Measurements from ENCODE around the gene FAM193A. TPM values are rescaled to one million over a fixed set of nuclear protein-coding genes. Genes with fewer than 3 reads are reported as not detected.

FAM193A gene
- total RNA-seq, 2 experiments from 2014 or later, result 28.4 to 30.0 TPM

- intact Hi-C loops (cut with DNase I, micrococcal nuclease), result no loop called here
- Histone ChIP-seq H3K27ac (ENCODE audit: low read depth in 1 of 2, low read length in 2 of 2) (peak overlapping the region; percentile 23 to 49), H3K4me3 (ENCODE audit: low read length) (no peak overlapping the region), H3K9me3 (ENCODE audit: control insufficient read depth in 1 of 2, insufficient read depth in 1 of 2, low read length in 2 of 2) (no peaks in the 10 kb centered on the region), H3K27me3 (ENCODE audit: control insufficient read depth in 1 of 2, insufficient read depth in 2 of 2, low read length in 2 of 2) (no peaks in the 10 kb centered on the region), H3K4me1 (ENCODE audit: insufficient read depth, low read length) (peaks cover 18% of the 10 kb centered on the region), H3K36me3 (ENCODE audit: insufficient read depth, low read length) (peaks cover 22% of the 10 kb centered on the region)
- Mint-ChIP-seq H3K36me3 (ENCODE audit: low read depth) (peaks cover 46% of the 10 kb centered on the region), H3K4me1 (ENCODE audit: low read depth) (peaks cover 30% of the 10 kb centered on the region), H3K27me3 (no peaks in the 10 kb centered on the region), H3K27ac (peak overlapping the region; percentile 72), H3K4me3 (peak overlapping the region; percentile 8), H3K9me3 (no peaks in the 10 kb centered on the region)
- POLR2A ChIA-PET, result interaction anchor here (0.8 to 1.6 kb wide), 3 partner anchors 42 to 249 kb away, joined by 3 to 5 read pairs (median 5); partner anchors contain the start of genes GRK4, NOP14 and TNIP2
- CTCF ChIA-PET, result interaction anchor here (0.8 to 2.3 kb wide), 3 partner anchors 11 to 50 kb away, joined by 3 to 10 read pairs (median 3); no protein-coding TSS in a partner anchor
- no peak for TF ChIP-seq CTCF (IDR thresholded peaks at IDR 0.05)
- ATAC-seq (ENCODE audit: poor library complexity) (peak; percentile 93), DNase-seq (peak in 13 of 14 experiments; percentile 15 to 75 (median 38))
These were observed 177.8 kb downstream of the FAM193A start for GRCh38 chr4:2714061-2714770.

- no peak for TF ChIP-seq CTCF (IDR thresholded peaks at IDR 0.05)
- peaks cover 27% of the 10 kb centered on the region for H3K36me3 ChIP-seq (ENCODE audit: insufficient read depth, low read length)
- peaks cover 18% of the 10 kb centered on the region for H3K4me1 ChIP-seq (ENCODE audit: insufficient read depth, low read length)
- H3K4me3 ChIP-seq (ENCODE audit: low read length), result no peak overlapping the region
- H3K27ac ChIP-seq (ENCODE audit: low read depth in 1 of 2, low read length in 2 of 2), result no peak overlapping the region
- ATAC-seq (ENCODE audit: poor library complexity) (no peak), DNase-seq (no peak)
- intact Hi-C loops (cut with DNase I, micrococcal nuclease), result no loop called here
- Mint-ChIP-seq H3K36me3 (ENCODE audit: low read depth) (peaks cover 52% of the 10 kb centered on the region), H3K27ac (peak overlapping the region; percentile 72), H3K4me1 (ENCODE audit: low read depth) (peaks cover 30% of the 10 kb centered on the region), H3K27me3 (no peaks in the 10 kb centered on the region), H3K4me3 (no peak overlapping the region), H3K9me3 (no peaks in the 10 kb centered on the region)
- ChIA-PET POLR2A (interaction anchor here (1.6 kb wide), 1 partner anchor 248 kb away, joined by 5 read pairs; the partner anchor contains the start of genes GRK4 and NOP14), CTCF (interaction anchor here (2.3 kb wide), 1 partner anchor 49 kb away, joined by 10 read pairs; no protein-coding TSS in a partner anchor)
- H3K9me3 ChIP-seq (ENCODE audit: control insufficient read depth in 1 of 2, insufficient read depth in 1 of 2, low read length in 2 of 2), result no peaks in the 10 kb centered on the region
- H3K27me3 ChIP-seq (ENCODE audit: control insufficient read depth in 1 of 2, insufficient read depth in 2 of 2, low read length in 2 of 2), result no peaks in the 10 kb centered on the region
These were observed 178.5 kb downstream of the FAM193A start for GRCh38 chr4:2714918-2715317.

GRCh38 chr4:2715426-2715825 is 179.0 kb downstream of the FAM193A start:
- H3K9me3 ChIP-seq (ENCODE audit: control insufficient read depth in 1 of 2, insufficient read depth in 1 of 2, low read length in 2 of 2), result no peaks in the 10 kb centered on the region
- no peak overlapping the region for H3K4me3 ChIP-seq (ENCODE audit: low read length)
- Mint-ChIP-seq H3K9me3 (no peaks in the 10 kb centered on the region), H3K36me3 (ENCODE audit: low read depth) (peaks cover 57% of the 10 kb centered on the region), H3K27ac (peak overlapping the region; percentile 72), H3K4me1 (ENCODE audit: low read depth) (peaks cover 30% of the 10 kb centered on the region), H3K4me3 (no peak overlapping the region), H3K27me3 (no peaks in the 10 kb centered on the region)
- peaks cover 18% of the 10 kb centered on the region for H3K4me1 ChIP-seq (ENCODE audit: insufficient read depth, low read length)
- POLR2A ChIA-PET, result no interaction called here
- CTCF ChIA-PET, result no interaction called here
- ATAC-seq (ENCODE audit: poor library complexity) (no peak), DNase-seq (no peak)
- H3K36me3 ChIP-seq (ENCODE audit: insufficient read depth, low read length), result peaks cover 32% of the 10 kb centered on the region
- no peaks in the 10 kb centered on the region for H3K27me3 ChIP-seq (ENCODE audit: control insufficient read depth in 1 of 2, insufficient read depth in 2 of 2, low read length in 2 of 2)
- intact Hi-C loops (cut with DNase I, micrococcal nuclease), result no loop called here
- TF ChIP-seq CTCF (IDR thresholded peaks at IDR 0.05), result no peak
- no peak overlapping the region for H3K27ac ChIP-seq (ENCODE audit: low read depth in 1 of 2, low read length in 2 of 2)

All from CD4-positive, alpha-beta T cell (primary cell).